ENCODE results near the gene PRKG1. TPM values are rescaled to one million over a fixed set of nuclear protein-coding genes. Genes with fewer than 3 reads are reported as not detected.

The PRKG1 gene
- total RNA-seq, 1 experiment from 2014 or later, result 16.5 TPM

DNA sequence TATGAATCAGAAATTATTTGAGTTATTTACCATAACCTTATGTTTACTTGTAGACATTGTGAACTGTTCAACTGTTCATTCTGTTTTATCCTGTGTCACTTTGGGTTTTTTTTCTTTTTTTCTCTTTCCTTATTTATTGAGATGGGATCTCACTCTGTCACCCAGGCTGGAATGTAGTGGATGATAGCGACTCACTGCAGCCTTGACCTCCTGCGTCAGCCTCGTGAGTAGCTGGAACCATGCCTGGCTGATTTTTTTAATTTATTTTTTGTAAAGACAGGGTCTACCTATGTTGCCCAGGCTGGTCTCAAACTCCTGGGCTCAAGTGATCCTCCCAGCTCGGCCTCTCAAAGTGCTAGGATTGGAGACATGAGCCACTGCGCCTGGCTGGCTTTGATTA is 528.0 kb downstream of the PRKG1 start:
- POLR2A ChIA-PET, result no interaction called here
- H3K27me3 Mint-ChIP-seq (ENCODE audit: low read depth), result no peaks in the 10 kb centered on the region
- ATAC-seq (no peak), DNase-seq (ENCODE audit: low spot score) (no peak)
- CTCF ChIA-PET, result interaction anchor here (0.6 kb wide), 1 partner anchor 65 kb away, joined by 3 read pairs; no protein-coding TSS in a partner anchor
- H3K36me3 Mint-ChIP-seq, result no peaks in the 10 kb centered on the region
- no peak overlapping the region for H3K27ac Mint-ChIP-seq
- TF ChIP-seq, protein P1, sequence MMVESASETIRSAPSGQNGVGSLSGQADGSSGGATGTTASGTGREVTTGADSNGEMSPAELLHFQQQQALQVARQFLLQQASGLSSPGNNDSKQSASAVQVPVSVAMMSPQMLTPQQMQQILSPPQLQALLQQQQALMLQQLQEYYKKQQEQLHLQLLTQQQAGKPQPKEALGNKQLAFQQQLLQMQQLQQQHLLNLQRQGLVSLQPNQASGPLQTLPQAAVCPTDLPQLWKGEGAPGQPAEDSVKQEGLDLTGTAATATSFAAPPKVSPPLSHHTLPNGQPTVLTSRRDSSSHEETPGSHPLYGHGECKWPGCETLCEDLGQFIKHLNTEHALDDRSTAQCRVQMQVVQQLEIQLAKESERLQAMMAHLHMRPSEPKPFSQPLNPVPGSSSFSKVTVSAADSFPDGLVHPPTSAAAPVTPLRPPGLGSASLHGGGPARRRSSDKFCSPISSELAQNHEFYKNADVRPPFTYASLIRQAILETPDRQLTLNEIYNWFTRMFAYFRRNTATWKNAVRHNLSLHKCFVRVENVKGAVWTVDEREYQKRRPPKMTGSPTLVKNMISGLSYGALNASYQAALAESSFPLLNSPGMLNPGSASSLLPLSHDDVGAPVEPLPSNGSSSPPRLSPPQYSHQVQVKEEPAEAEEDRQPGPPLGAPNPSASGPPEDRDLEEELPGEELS (CRISPR knock-in tag; IDR thresholded peaks at IDR 0.05), result no peak
- TF ChIP-seq MYBL2 (CRISPR knock-in tag; IDR thresholded peaks at IDR 0.05) (no peak), FOXK1 (CRISPR knock-in tag; IDR thresholded peaks at IDR 0.05) (no peak), RORB (CRISPR knock-in tag; IDR thresholded peaks at IDR 0.05) (no peak), JUN (CRISPR knock-in tag; IDR thresholded peaks at IDR 0.05) (no peak), NFATC4 (CRISPR knock-in tag; IDR thresholded peaks at IDR 0.05) (no peak), NR1H2 (CRISPR knock-in tag; IDR thresholded peaks at IDR 0.05) (no peak), AR (CRISPR knock-in tag; IDR thresholded peaks at IDR 0.05) (no peak), CREB1 (CRISPR knock-in tag; IDR thresholded peaks at IDR 0.05) (no peak), ZNF219 (CRISPR knock-in tag; IDR thresholded peaks at IDR 0.05; ENCODE audit: borderline replicate concordance) (no peak), ARID4B (CRISPR knock-in tag; IDR thresholded peaks at IDR 0.05; ENCODE audit: borderline replicate concordance) (no peak), ZNF263 (CRISPR knock-in tag; IDR thresholded peaks at IDR 0.05; ENCODE audit: low read depth) (no peak), GRHL2 (CRISPR knock-in tag; IDR thresholded peaks at IDR 0.05; ENCODE audit: insufficient replicate concordance, severe bottlenecking) (no peak), KAT7 (CRISPR knock-in tag; IDR thresholded peaks at IDR 0.05; ENCODE audit: borderline replicate concordance) (no peak), ZNF396 (CRISPR knock-in tag; IDR thresholded peaks at IDR 0.05; ENCODE audit: borderline replicate concordance) (no peak), GABPB1 (CRISPR knock-in tag; IDR thresholded peaks at IDR 0.05) (no peak), TEAD4 (CRISPR knock-in tag; IDR thresholded peaks at IDR 0.05) (no peak), ZNF512 (CRISPR knock-in tag; IDR thresholded peaks at IDR 0.05; ENCODE audit: borderline replicate concordance) (no peak)
- H3K9me3 Mint-ChIP-seq, result no peaks in the 10 kb centered on the region
- no peak overlapping the region for H3K4me3 Mint-ChIP-seq
- peaks cover 11% of the 10 kb centered on the region for H3K4me1 Mint-ChIP-seq

All from WTC11 (cell line).